Loucy (cell line): Measurements from ENCODE around the gene TMEM217.

Experiments
- CTCF ChIP-seq: fragments of 200-600 bp; sonication (generic); conservative IDR thresholded peaks from 2 replicates; pipeline ENCODE4 v1.5.1; 2014; ENCODE audit warnings: mild to moderate bottlenecking, antibody characterized with exemption, low read length
- EZH2phosphoT487 ChIP-seq: fragments of 200-600 bp; IDR thresholded peaks from 2 replicates; pipeline ENCODE4 v1.6.1; 2018; ENCODE audit warnings: antibody characterized with exemption, mild to moderate bottlenecking, moderate library complexity, borderline replicate concordance

- TF ChIP-seq CTCF: no peak
- TF ChIP-seq EZH2phosphoT487: no peak
These were observed 24.4 kb downstream of the TMEM217 start for GRCh38 chr6:37233541-37233940.
